ENCODE results near the gene SERGEF.

DNA sequence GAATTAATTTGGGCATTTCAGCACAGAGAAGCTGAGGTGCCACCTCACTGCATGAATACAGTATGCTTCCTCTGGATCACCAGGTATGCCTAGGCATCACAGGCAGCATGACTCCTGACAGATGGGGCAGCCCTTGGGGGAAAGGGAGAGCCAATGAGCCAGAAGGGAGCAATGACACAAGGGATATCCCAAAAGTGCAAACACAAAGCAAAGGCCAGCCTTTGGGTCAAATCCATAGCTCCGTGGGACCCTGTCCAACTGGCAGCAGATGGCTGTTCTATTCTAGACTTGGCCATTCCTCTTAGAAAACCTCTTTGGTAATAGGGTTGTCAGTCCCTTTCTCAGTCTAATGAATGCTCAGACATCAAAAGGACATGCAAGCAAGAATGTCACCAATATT is 73.3 kb downstream of the SERGEF start:
- TF ChIP-seq POLR2AphosphoS5 (IDR thresholded peaks at IDR 0.05; ENCODE audit: low read depth, low read length) (no peak), TCF12 (IDR thresholded peaks at IDR 0.05) (no peak), USF1 (IDR thresholded peaks at IDR 0.05; ENCODE audit: borderline replicate concordance, low read depth) (no peak)
- TF ChIP-seq, protein P1, sequence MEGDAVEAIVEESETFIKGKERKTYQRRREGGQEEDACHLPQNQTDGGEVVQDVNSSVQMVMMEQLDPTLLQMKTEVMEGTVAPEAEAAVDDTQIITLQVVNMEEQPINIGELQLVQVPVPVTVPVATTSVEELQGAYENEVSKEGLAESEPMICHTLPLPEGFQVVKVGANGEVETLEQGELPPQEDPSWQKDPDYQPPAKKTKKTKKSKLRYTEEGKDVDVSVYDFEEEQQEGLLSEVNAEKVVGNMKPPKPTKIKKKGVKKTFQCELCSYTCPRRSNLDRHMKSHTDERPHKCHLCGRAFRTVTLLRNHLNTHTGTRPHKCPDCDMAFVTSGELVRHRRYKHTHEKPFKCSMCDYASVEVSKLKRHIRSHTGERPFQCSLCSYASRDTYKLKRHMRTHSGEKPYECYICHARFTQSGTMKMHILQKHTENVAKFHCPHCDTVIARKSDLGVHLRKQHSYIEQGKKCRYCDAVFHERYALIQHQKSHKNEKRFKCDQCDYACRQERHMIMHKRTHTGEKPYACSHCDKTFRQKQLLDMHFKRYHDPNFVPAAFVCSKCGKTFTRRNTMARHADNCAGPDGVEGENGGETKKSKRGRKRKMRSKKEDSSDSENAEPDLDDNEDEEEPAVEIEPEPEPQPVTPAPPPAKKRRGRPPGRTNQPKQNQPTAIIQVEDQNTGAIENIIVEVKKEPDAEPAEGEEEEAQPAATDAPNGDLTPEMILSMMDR (IDR thresholded peaks at IDR 0.05): no peak

All from SK-N-SH (cell line).